PC-3 (cell line): ENCODE data around the gene WDFY1. TPM values are rescaled to one million over a fixed set of nuclear protein-coding genes. Genes with fewer than 3 reads are reported as not detected.
"Not testable (repeated sequence)": the region's sequence is repeated elsewhere in the genome, so short reads cannot be mapped to it uniquely, and the experiment has no call there.

Source experiments
- ATAC-seq: fragments of 200-7000 bp; cut with Tn5 transposase; 2 replicates; pipeline ENCODE4 v1.9.1; 2020; ENCODE audit warnings: mild to moderate bottlenecking, moderate library complexity
- BruUV-seq: library from RNA; stranded (reverse); fragments of 400-500 nt; replicated peaks from 2 replicates; lab custom pipeline; 2021; lab: Mats Ljungman, UMichigan
- CTCF ChIA-PET: fragments of 300-600 bp; sonication (Branson Sonifier 250); formaldehyde crosslinking; loops from one replicate; lab custom pipeline; 2022; ENCODE audit warnings: antibody characterized with exemption; lab: Charles Lee
- POLR2A ChIA-PET: fragments of 300-600 bp; sonication (Branson Sonifier 250); formaldehyde crosslinking; loops from one replicate; lab custom pipeline; 2022; ENCODE audit warnings: antibody characterized with exemption; ENCODE audit not compliant: unreplicated experiment; lab: Charles Lee
- DNase-seq: peaks from one replicate; pipeline ENCODE4 v3.0.0-alpha.2; 2015
- H2AFZ ChIP-seq: fragments of 300-600 bp; sonication (generic); 2 replicates; pipeline ENCODE4 v1.6.0; 2016; ENCODE audit warnings: antibody characterized with exemption, low read length
- H3F3A ChIP-seq: fragments of 300-600 bp; sonication (generic); one replicate; pipeline ENCODE4 v1.6.0; 2017; ENCODE audit warnings: antibody characterized with exemption, low read length, control low read depth, mild to moderate bottlenecking; ENCODE audit not compliant: unreplicated experiment
- H3K27ac ChIP-seq: fragments of 300-600 bp; sonication (generic); 2 replicates; pipeline ENCODE4 v1.5.1; 2016; ENCODE audit warnings: mild to moderate bottlenecking, low read length
- H3K27me3 ChIP-seq: fragments of 300-600 bp; sonication (generic); 2 replicates; pipeline ENCODE4 v1.6.1; 2016; ENCODE audit warnings: low read length, mixed read lengths
- H3K36me3 ChIP-seq: fragments of 300-600 bp; sonication (generic); 2 replicates; pipeline ENCODE4 v1.6.1; 2016; ENCODE audit warnings: low read depth, mixed run types, low read length, mixed read lengths
- H3K4me1 ChIP-seq: fragments of 300-600 bp; sonication (generic); 2 replicates; pipeline ENCODE4 v1.5.1; 2016; ENCODE audit warnings: low read length; ENCODE audit not compliant: insufficient read depth
- H3K4me2 ChIP-seq: fragments of 300-600 bp; sonication (generic); 2 replicates; pipeline ENCODE4 v1.6.0; 2016; ENCODE audit warnings: low read length
- H3K4me3 ChIP-seq: fragments of 300-600 bp; sonication (generic); 2 replicates; pipeline ENCODE4 v1.5.1; 2016; ENCODE audit warnings: mild to moderate bottlenecking, low read length, mixed read lengths
- H3K79me2 ChIP-seq: fragments of 300-600 bp; sonication (generic); 2 replicates; pipeline ENCODE4 v1.6.1; 2017; ENCODE audit warnings: low read length, mixed read lengths
- H3K9ac ChIP-seq: fragments of 300-600 bp; sonication (generic); 2 replicates; pipeline ENCODE4 v1.6.0; 2016; ENCODE audit warnings: mild to moderate bottlenecking, low read length
- H3K9me2 ChIP-seq: fragments of 300-600 bp; sonication (generic); replicated peaks from 2 replicates; pipeline ENCODE4 v1.6.1; 2016; ENCODE audit warnings: mixed run types, low read length, mixed read lengths
- H3K9me3 ChIP-seq: fragments of 300-600 bp; sonication (generic); 2 replicates; pipeline ENCODE4 v1.6.1; 2016; ENCODE audit warnings: low read length, mixed read lengths
- H4K20me1 ChIP-seq: fragments of 300-600 bp; sonication (generic); 2 replicates; pipeline ENCODE4 v1.6.1; 2016; ENCODE audit warnings: low read length, mixed read lengths
- CTCF ChIP-seq: fragments of 300-600 bp; sonication (generic); conservative IDR thresholded peaks from 2 replicates; pipeline ENCODE4 v1.5.1; 2017; ENCODE audit warnings: antibody characterized with exemption, low read depth, mild to moderate bottlenecking, low read length
- EZH2 ChIP-seq: fragments of 300-600 bp; sonication (generic); IDR thresholded peaks from one replicate; pipeline ENCODE4 v1.6.1; 2017; ENCODE audit warnings: antibody characterized with exemption, mild to moderate bottlenecking, low read length; ENCODE audit not compliant: unreplicated experiment
- EZH2phosphoT487 ChIP-seq: fragments of 300-600 bp; sonication (generic); IDR thresholded peaks from 2 replicates; pipeline ENCODE4 v1.6.1; 2018; ENCODE audit warnings: mild to moderate bottlenecking, antibody characterized with exemption, low read length, borderline replicate concordance
- intact Hi-C: fragments of 100-400 bp; cut with micrococcal nuclease; formaldehyde crosslinking; loops from 2 replicates; pipeline ENCODE4 v1.9.0; 2023
- total RNA-seq: library from RNA; depleted of rRNA; stranded (reverse); fragments of >200 nt; gene quantifications from 2 replicates; pipeline ENCODE4 v1.2.3, GENCODE V29; 2014

Gene WDFY1
- total RNA-seq, 1 experiment from 2014 or later, result 47.7 TPM

GRCh38 chr2:223871661-223872060 is 73.5 kb downstream of the WDFY1 start:
- H3K4me1 ChIP-seq, H3K9me3 ChIP-seq, CTCF ChIA-PET, DNase-seq, H3K27ac ChIP-seq, H3K79me2 ChIP-seq, H3K9ac ChIP-seq, H3K4me2 ChIP-seq, ATAC-seq, H3K9me2 ChIP-seq, H2AFZ ChIP-seq, POLR2A ChIA-PET, H3K27me3 ChIP-seq, H3F3A ChIP-seq, BruUV-seq, H3K36me3 ChIP-seq, H3K4me3 ChIP-seq, H4K20me1 ChIP-seq, intact Hi-C loops: not testable (repeated sequence)

GRCh38 chr2:223870840-223871611 is 74.1 kb downstream of the WDFY1 start:
- no TSS peak for BruUV-seq
- ATAC-seq (no peak), DNase-seq (no peak)
- intact Hi-C loops, result no loop called here
- no peak for TF ChIP-seq EZH2
- no peak for TF ChIP-seq CTCF
- TF ChIP-seq EZH2phosphoT487, result no peak
- no peaks in the 10 kb centered on the region for H3F3A ChIP-seq
- H4K20me1 ChIP-seq, result no peaks in the 10 kb centered on the region
- H3K9ac ChIP-seq, result no peak overlapping the region
- peaks cover 2% of the 10 kb centered on the region; the same call in 1 of the 2 replicates for H3K4me1 ChIP-seq
- ChIA-PET CTCF (no interaction called here), POLR2A (no interaction called here)
- no peak overlapping the region for H3K27ac ChIP-seq
- no peaks in the 10 kb centered on the region for H3K9me2 ChIP-seq
- H3K36me3 ChIP-seq, result peaks cover 9% of the 10 kb centered on the region
- H3K79me2 ChIP-seq, result no peaks in the 10 kb centered on the region
- H3K27me3 ChIP-seq, result no peaks in the 10 kb centered on the region
- H2AFZ ChIP-seq, result no peak overlapping the region
- H3K4me2 ChIP-seq, result no peak overlapping the region
- no peak overlapping the region for H3K4me3 ChIP-seq
- H3K9me3 ChIP-seq, result no peaks in the 10 kb centered on the region

GRCh38 chr2:223868005-223868404 is 77.1 kb downstream of the WDFY1 start:
- Histone ChIP-seq H3K27me3 (no peaks in the 10 kb centered on the region), H3K9me2 (no peaks in the 10 kb centered on the region), H3K79me2 (no peaks in the 10 kb centered on the region), H2AFZ (no peak overlapping the region), H4K20me1 (no peaks in the 10 kb centered on the region), H3K4me3 (no peak overlapping the region), H3K9me3 (no peaks in the 10 kb centered on the region), H3K36me3 (no peaks in the 10 kb centered on the region), H3K9ac (no peak overlapping the region), H3F3A (no peaks in the 10 kb centered on the region), H3K4me1 (peaks cover 5% of the 10 kb centered on the region; the same call in 1 of the 2 replicates), H3K4me2 (no peak overlapping the region), H3K27ac (no peak overlapping the region)
- ChIA-PET CTCF (no interaction called here), POLR2A (no interaction called here)
- TF ChIP-seq CTCF (no peak), EZH2phosphoT487 (no peak), EZH2 (no peak)
- intact Hi-C loops, result no loop called here
- ATAC-seq (no peak), DNase-seq (no peak)
- no TSS peak for BruUV-seq
